GM18517 (cell line): ENCODE results near the gene PPP4R1.

Source experiments
- ATAC-seq: cut with Tn5 transposase; IDR thresholded peaks from one replicate; pipeline ENCODE4 v1.9.1; 2021; ENCODE audit warnings: mild to moderate bottlenecking, moderate library complexity; ENCODE audit not compliant: unreplicated experiment

Gene PPP4R1

DNA sequence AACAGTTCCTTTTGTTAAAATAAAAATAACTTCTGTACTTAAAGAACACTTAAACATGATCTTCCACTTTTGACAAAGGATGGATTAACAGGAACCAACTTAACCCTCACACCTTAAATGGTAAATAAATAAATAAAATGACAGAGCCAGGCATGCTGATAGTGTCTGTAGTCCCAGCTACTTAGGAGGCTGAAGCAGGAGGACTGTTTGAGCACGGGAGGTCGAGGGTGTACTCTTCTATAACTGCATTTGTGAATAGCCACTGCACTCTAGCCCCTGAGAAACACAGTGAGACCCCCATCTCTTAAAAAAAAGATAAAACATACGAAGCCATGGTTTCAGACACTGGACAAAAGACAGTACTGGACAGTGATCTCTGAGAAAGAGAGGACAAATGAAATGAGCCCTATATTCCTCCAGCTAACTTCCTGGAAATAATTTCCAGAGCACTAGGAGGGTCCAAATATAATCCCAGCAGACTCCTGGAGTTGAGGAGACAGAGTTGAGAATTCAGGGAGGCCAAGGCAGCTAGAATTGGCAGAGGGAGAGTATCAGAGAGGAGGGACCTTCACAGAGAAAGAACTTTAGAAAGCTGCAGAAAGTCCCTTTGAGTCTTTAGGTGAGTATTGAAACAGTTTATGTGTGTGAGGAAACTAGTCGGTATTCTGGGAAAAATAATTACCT is 17.4 kb downstream of the PPP4R1 start:
- no peak for ATAC-seq

- ATAC-seq = no peak
Measured at GRCh38 chr18:9596226-9596625, 18.1 kb downstream of the PPP4R1 start.

DNA sequence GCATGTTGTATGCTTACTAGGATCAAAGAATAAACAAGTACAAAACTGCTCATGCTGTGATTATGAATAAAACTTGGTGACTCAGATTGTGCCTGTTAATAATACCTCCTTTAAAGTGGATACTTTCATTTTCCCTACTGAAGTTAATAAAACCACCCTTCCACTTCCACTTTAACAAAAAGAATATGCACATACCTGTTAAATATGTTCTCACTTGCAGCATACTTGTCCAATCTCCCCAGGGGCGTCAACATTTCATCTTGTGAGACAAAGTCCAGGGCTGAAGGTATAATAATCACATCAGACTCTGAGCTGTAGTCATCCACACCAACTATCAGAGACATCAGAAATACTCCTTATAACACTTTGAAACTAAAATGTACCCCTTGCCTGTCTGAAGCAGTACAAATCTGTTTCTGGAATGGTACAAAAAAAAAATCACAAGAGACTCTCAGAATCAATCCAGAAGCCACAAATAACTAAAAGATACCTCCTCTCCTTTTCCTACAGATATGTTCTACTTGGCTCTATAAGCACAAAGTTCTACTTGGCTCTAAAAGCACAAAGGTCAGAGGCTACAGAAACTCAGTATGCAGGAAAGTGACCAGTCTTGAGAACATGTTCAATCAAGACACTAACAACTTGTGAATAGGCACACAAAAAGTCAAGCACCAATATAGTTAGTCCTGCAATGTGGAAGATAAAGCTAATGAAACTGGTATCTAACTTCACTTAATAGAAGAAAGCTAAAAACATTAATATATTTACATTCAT is 19.3 kb downstream of the PPP4R1 start:
- peak; percentile 76 for ATAC-seq

DNA sequence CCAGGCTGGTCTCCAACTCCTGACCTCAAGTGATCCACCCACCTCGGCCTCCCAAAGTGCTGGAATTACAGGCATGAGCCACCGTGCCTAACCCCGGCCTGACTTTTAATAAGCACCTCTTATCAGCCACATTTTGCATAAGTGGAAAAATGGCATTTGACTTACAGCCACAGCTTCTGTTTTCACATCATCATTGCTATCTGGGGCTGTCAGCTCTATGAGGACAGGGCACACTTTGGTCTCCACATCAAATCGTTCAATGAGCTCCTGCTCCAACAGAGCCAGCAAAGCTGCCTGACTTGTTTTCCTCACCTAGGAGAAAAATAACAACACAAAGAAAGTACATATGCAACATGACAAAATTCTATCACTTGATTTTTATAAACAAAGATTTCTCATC is 26.4 kb downstream of the PPP4R1 start:
- ATAC-seq = no peak

- ATAC-seq = no peak
Measured at GRCh38 chr18:9586814-9587213, 27.5 kb downstream of the PPP4R1 start.

DNA sequence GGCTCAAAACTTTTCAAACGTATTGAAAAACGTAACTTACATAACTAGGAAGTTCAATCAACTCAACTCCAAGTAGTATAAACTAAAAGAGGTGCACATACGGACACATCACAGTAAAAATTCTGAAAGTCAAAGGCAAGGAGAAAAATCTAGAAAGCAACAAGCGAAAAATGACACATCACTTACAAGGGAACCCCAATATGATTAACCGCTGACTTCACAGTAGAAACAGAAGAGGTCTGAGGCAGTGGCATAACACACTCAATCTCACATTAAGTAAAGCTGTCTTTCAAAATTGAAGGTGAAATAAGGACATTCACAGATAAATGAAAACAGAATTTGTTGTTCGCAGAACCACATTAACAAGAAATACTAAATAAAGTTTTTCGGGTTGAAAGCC is 32.7 kb downstream of the PPP4R1 start:
- no peak for ATAC-seq

- ATAC-seq = no peak
Measured at GRCh38 chr18:9578306-9578705, 36.1 kb downstream of the PPP4R1 start.

- no peak for ATAC-seq
Measured at GRCh38 chr18:9577361-9577760, 37.0 kb downstream of the PPP4R1 start.

GRCh38 chr18:9575558-9575957 is 38.8 kb downstream of the PPP4R1 start:
- no peak for ATAC-seq

DNA sequence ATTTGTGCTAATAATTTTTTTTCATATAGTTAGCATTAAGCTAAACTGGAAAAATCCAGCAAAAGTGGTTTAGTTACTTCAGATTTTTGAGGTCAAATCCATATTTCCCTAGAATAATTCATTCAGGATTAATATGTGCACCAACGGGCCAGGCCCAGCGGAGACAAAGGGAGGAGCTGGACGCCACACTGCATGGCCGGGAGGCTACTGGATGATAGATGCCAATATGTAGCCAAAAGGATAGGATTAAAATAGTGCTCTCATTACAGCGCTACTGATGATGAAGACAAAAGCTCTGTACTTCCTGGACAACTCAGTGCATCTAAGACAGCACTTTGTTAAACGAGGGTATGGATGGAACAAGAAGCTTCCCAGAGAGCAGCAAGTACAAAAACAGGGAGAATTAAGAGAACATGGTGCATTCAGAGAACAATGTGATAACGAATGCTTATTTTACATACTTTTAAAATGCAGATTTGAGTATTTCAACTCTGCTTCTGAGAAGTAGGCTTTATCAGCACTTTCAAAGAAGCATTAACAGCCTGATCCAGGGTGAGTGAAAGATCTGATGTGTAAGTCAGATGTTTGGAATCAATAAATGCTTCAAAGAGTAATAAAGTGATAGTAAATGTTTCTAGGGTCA is 39.8 kb downstream of the PPP4R1 start:
- no peak for ATAC-seq

DNA sequence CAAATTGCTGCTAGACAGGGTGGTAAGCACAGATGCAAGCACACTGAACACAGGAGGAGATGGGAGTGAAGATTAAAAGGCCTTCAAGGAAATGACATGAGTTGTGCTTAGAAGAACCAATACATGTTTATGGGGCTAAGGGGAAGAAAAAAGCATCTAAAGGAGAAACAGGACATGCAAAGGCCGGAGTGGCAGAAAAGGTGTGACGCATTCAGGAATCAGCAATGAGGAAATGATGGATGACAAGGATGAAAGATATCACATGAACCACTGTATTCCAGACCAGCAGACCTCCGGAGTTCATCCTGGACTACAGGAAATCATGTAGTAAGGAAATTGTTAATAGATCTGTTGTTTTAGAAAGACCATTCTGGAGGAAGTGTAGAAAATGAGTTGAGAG is 42.8 kb downstream of the PPP4R1 start:
- no peak for ATAC-seq

- no peak for ATAC-seq
Measured at GRCh38 chr18:9570255-9570654, 44.1 kb downstream of the PPP4R1 start.

DNA sequence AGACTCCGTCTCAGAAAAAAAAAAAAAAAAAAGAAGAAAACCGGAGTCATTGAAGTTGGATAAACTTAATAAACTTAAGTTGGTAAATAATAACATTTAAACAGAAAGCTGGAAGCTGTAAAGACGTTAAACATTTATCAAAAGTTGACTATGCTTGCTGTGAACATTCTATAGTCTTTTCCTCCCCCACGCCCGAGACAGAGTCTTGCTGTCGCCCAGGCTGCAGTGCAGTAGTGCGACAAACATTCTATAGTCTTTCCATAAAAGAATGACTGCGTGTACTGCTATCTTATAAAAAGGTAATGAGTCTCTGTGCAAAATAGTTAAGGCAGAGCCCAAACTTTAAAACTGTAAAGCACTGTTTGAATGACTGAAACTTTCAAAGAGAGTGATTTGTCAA is 45.2 kb downstream of the PPP4R1 start:
- no peak for ATAC-seq

- no peak for ATAC-seq
Measured at GRCh38 chr18:9568186-9568585, 46.2 kb downstream of the PPP4R1 start.

- no peak for ATAC-seq
Measured at GRCh38 chr18:9565407-9565806, 49.0 kb downstream of the PPP4R1 start.

GRCh38 chr18:9563331-9563730 is 51.0 kb downstream of the PPP4R1 start:
- no peak for ATAC-seq

DNA sequence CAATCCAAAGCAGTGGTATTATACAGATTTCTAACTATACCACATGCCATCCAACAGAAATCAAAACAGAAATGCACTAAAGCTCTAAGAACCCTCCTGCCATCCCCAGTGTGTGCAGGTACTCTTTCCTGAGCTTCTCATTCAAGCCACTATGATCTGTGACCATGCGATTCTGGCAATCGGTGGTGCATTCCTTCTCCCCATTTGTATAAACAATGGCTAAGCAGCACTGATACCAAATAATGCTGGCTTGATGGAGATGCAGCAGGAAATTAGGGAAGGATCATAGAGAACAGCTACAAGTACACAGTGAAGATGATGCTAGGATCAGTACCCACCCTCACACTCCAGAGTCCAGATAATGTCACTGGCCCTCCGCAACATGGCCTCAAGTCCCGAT is 51.8 kb downstream of the PPP4R1 start:
- no peak for ATAC-seq

DNA sequence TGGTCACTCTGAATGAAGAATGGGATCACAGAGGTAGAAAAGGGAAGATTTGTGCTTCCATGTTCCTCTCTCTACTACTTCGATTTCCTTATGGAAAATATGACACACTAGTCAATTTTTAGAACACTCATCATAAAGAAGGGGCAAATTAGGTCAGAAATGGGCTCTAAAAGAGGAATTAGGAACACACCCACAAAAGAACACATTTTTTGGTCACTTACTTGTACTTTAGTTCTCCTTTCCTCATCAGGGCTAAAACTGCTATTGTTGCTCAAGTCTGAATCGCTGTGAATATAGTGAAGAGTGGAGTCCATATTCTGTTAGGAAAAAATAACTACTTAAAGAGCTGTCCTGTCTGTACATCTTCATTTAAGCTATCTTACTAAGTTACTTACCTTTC is 52.6 kb downstream of the PPP4R1 start:
- ATAC-seq = no peak

- no peak for ATAC-seq
Measured at GRCh38 chr18:9559253-9559652, 55.1 kb downstream of the PPP4R1 start.

GRCh38 chr18:9558387-9559064 is 55.8 kb downstream of the PPP4R1 start:
- ATAC-seq = no peak

DNA sequence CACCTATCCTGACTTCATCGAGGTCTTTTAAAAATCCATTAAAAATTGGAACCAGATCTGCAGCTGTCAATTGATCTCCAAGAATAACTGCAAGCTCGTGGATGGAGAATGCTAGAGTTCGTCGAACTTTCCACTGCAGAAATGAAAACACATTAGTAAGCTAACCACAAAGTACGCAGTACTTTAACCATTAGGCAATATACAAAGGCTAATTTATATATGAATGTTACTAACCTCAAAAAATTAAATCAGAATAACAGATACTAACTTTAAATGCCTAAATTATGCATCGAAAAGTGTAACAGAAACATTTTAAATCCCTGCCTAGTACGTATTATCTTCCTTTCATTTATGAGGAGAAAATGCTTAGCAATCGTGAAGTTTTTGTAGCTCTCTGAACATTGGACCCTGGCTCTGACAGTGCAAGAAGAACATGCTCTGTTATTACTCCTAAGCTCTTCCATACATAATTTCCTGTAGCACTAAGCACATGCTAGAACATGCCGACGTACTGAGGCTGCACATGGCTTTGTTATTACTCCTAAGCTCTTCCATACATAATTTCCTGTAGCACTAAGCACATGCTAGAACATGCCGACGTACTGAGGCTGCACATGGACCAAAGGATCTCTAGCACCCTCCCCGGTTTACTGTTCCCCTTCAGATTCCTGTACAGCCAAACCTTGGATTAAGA is 57.0 kb downstream of the PPP4R1 start:
- no peak for ATAC-seq
